AG04449 (cell line): ENCODE measurements around the gene ATP6V1A.
A peak's percentile ranks its signal among the peaks of the same experiment; 100 is the strongest.

Experiments used
- CTCF ChIA-PET: fragments of 350-600 bp; formaldehyde crosslinking; extraction: SDS; loops from one replicate; lab custom pipeline; 2021; ENCODE audit warnings: antibody characterized with exemption; lab: Yijun Ruan, JAX
- POLR2A ChIA-PET: fragments of 400-600, 350-600 bp; formaldehyde crosslinking; extraction: SDS; loops from one replicate; lab custom pipeline; 2020; ENCODE audit warnings: antibody characterized with exemption, inconsistent platforms; lab: Yijun Ruan, JAX
- DNase-seq: peaks from one replicate; pipeline ENCODE4 v3.0.0-alpha.2; 2010; ENCODE audit warnings: low read depth, low spot score
- H3K4me3 ChIP-seq: 2 replicates; pipeline ENCODE4 v1.5.1; 2011; ENCODE audit warnings: low read depth, mild to moderate bottlenecking, control low read depth, low read length
- TF ChIP-seq, protein P1 (sequence below): IDR thresholded peaks from one replicate; pipeline ENCODE4 v1.5.1; 2011; ENCODE audit warnings: mild to moderate bottlenecking, moderate library complexity, low read length, control low read depth, inconsistent platforms; ENCODE audit not compliant: insufficient read depth; ENCODE audit errors: missing control alignments

Gene ATP6V1A

DNA sequence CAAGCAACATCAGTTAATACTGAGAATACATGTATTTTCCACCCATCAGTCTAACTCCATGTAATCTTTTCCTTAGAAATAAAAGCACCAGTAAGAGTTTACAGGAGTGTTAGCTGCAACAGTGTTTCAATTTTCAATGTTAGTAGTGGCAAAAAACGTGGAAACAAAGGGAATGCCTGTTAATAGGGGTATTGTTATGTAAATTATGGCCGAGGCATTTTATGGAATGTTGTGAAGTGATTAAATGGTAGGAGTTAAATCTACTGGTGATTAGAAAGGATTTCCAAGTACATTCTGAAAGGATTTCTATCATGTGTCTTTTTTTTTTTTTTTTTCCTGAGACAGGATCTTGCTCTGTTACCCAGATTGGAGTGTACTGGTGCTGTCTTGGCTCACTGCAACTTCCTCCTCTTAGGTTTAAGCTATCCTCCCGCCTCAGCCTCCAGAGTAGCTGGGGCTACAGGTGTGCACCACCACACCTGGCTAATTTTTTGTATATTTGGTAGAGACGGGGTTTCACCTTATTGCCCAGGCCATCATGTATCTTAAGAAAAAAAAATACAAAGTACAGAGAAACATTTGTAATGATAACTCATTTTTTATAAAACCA is 6.6 kb downstream of the ATP6V1A start:
- POLR2A ChIA-PET, result no interaction called here
- CTCF ChIA-PET, result interaction anchor here (1.5 kb wide), 1 partner anchor 10 kb away, joined by 3 read pairs; no protein-coding TSS in a partner anchor
- no peak for DNase-seq
- TF ChIP-seq, protein P1, sequence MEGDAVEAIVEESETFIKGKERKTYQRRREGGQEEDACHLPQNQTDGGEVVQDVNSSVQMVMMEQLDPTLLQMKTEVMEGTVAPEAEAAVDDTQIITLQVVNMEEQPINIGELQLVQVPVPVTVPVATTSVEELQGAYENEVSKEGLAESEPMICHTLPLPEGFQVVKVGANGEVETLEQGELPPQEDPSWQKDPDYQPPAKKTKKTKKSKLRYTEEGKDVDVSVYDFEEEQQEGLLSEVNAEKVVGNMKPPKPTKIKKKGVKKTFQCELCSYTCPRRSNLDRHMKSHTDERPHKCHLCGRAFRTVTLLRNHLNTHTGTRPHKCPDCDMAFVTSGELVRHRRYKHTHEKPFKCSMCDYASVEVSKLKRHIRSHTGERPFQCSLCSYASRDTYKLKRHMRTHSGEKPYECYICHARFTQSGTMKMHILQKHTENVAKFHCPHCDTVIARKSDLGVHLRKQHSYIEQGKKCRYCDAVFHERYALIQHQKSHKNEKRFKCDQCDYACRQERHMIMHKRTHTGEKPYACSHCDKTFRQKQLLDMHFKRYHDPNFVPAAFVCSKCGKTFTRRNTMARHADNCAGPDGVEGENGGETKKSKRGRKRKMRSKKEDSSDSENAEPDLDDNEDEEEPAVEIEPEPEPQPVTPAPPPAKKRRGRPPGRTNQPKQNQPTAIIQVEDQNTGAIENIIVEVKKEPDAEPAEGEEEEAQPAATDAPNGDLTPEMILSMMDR, result no peak
- H3K4me3 ChIP-seq, result no peak overlapping the region

DNA sequence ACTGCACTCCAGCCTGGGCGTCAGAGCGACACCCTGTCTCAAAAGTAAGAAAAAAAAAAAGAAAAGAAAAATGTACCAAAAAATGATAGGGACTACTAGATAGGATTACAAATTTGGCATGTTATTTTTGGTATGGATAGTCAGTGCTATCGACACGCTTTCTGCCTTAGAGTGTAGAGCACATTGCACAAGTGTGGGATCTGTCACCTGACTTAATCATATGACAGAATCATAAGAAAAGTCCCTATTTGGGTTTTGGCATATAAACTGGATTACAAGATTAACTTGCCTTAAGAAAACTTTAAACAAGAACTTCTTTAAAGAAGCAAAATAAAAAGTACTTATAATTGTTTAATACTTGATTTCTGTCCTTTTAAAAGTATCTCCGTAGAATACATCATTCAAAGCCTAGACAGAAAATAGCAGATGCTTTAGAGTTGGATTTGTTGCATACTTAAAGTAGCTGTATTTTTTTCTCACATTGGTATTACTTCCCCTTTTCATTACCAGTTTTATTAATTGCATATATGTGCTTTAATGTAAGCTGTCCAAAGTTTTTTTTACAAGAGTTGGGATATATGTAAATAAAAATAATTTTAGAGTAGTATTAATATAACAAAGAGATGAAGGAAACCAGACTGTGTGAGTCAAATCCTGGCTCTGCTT is 7.8 kb downstream of the ATP6V1A start:
- ChIA-PET POLR2A (interaction anchor here (0.7 kb wide), 1 partner anchor 13 kb away, joined by 3 read pairs; no protein-coding TSS in a partner anchor), CTCF (interaction anchor here (1.5 kb wide), 1 partner anchor 84 kb away, joined by 3 read pairs; the partner anchor contains the start of gene GRAMD1C)
- TF ChIP-seq, protein P1, result no peak
- no peak overlapping the region for H3K4me3 ChIP-seq
- no peak for DNase-seq

DNA sequence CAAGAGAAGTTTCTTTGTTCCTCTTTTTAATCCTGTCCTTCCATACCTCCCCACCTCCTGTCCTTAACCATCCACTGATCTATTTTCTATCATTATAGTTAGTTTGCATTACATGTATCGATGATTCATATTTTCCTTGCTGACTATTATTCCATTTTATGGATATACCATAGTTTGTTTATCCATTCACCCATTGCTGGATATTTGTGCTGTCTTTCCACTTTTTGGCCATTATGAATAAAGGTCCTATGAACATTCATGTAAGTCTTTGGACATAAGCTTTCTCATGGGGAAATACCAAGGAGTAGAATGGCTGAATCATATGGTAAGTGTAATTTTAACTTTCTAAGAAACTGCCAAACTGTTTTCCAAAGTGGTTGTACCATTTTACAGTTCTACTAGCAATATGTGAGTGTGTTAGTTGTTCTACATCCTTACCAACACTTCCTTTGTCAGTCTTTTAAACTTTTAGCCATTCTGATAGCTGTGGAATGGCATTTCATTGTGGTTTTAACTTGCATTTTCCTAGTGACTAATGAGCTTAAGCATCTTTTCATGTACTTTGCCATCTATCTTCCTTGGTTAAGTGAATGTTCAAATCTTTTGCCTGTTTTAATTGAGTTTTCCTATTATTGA is 11.7 kb downstream of the ATP6V1A start:
- DNase-seq, result peak; percentile 62
- POLR2A ChIA-PET, result no interaction called here
- CTCF ChIA-PET, result interaction anchor here (0.7 to 2.1 kb wide), 3 partner anchors 9 to 13 kb away, joined by 3 to 8 read pairs (median 4); no protein-coding TSS in a partner anchor
- TF ChIP-seq, protein P1, result no peak
- no peak overlapping the region for H3K4me3 ChIP-seq

DNA sequence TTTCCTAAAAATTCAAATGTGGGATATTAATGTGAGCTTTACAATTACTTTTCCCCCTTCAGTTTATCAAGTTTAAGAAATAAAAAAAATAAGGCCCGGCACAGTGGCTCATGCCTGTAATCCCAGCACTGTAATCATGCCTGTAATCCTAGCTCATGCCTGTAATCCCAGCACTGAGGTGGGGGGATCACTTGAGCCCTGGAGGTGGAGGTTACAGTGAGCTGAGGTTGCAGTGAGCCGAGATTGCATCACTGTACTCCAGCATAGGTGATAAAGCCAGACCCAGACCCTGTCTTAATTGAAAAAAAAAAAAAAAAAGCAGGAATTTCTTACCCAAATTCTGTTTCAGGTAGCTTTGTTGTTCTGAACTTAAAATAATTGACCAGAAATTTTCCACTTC is 17.9 kb downstream of the ATP6V1A start:
- no peak for DNase-seq
- ChIA-PET POLR2A (interaction anchor here (0.7 kb wide), 1 partner anchor 21 kb away, joined by 4 read pairs; no protein-coding TSS in a partner anchor), CTCF (interaction anchor here (0.7 to 2.8 kb wide), 2 partner anchors 20 to 1204 kb away, joined by 3 to 9 read pairs; no protein-coding TSS in a partner anchor)
- no peak overlapping the region for H3K4me3 ChIP-seq
- TF ChIP-seq, protein P1, result no peak

DNA sequence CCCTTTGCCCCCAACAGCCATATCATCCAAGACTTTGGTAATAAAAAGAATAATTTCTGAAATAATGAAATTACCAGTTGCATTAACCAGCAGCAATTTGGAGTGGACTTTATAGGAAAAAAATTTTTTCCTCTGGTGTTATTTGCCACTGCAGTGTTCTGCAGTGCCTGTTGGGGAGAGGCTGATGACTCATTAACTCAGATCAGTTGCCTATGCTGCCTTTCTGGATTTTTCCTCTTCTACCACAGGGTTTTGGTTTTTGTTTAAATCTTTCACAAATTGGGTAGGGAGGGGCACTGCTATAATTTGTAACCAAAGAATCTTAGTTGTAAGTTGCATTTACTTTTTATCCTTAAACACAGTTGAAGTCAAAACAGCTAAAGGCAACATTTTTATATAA is 22.7 kb downstream of the ATP6V1A start:
- no peak overlapping the region for H3K4me3 ChIP-seq
- TF ChIP-seq, protein P1, result no peak
- ChIA-PET POLR2A (no interaction called here), CTCF (interaction anchor here (0.9 kb wide), 1 partner anchor 12 kb away, joined by 3 read pairs; no protein-coding TSS in a partner anchor)
- DNase-seq, result no peak

DNA sequence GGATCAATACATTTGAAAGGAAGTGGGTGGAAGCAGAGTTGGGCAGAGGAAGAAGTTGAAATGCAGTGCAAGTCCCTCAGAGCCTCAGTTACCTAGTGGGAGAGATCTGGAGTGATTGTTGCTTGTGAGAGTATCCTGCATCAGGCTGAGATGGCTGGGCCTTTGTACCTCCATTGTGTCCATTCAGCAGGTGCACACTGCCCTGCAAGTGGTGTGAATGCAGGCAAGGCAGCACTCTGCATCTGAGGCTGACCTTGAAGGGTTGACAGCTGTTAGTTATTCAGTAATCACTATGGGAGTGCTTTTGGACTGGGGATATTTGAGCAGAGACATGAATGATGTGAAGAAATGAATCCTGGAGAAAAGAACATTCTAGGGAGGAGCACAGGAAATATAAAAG is 25.2 kb downstream of the ATP6V1A start:
- DNase-seq, result no peak
- POLR2A ChIA-PET, result no interaction called here
- CTCF ChIA-PET, result no interaction called here
- TF ChIP-seq, protein P1, result no peak
- no peak overlapping the region for H3K4me3 ChIP-seq
